ENCODE data around the gene VAC14.

- TF ChIP-seq EZH2 (IDR thresholded peaks at IDR 0.05) = no peak
- no peak for TF ChIP-seq CTCF (IDR thresholded peaks at IDR 0.05 in 2 of 3, conservative IDR thresholded peaks at IDR 0.05 in 1 of 3; ENCODE audit: borderline replicate concordance in 1 of 3, insufficient read depth in 1 of 3, low read depth in 2 of 3, low read length in 2 of 3)
- TF ChIP-seq ZNF274 (IDR thresholded peaks at IDR 0.05; ENCODE audit: low read depth, low read length) = no peak
- TF ChIP-seq MAX (IDR thresholded peaks at IDR 0.05) = no peak
- TF ChIP-seq POLR2AphosphoS5 (IDR thresholded peaks at IDR 0.05; ENCODE audit: low read depth, low read length) = no peak
- TF ChIP-seq REST (IDR thresholded peaks at IDR 0.05; ENCODE audit: low read depth) = no peak
- no peak for TF ChIP-seq EZH2phosphoT487 (IDR thresholded peaks at IDR 0.05; ENCODE audit: borderline replicate concordance)
- TF ChIP-seq SIN3A (IDR thresholded peaks at IDR 0.05; ENCODE audit: low read depth) = no peak
- no peak for TF ChIP-seq CEBPB (IDR thresholded peaks at IDR 0.05; ENCODE audit: low read depth)
- TF ChIP-seq POLR2A (IDR thresholded peaks at IDR 0.05; ENCODE audit: borderline replicate concordance, extremely low read depth, insufficient read depth, insufficient read length) = no peak
- no peak for TF ChIP-seq JUND (IDR thresholded peaks at IDR 0.05)
- no peak for TF ChIP-seq RAD21 (IDR thresholded peaks at IDR 0.05; ENCODE audit: low read depth)
- no peak for TF ChIP-seq SRF (IDR thresholded peaks at IDR 0.05; ENCODE audit: low read depth)
These were observed 102.1 kb downstream of the VAC14 start for GRCh38 chr16:70698901-70699300.
